Keratinocyte (primary cell): ENCODE data around the gene DHX15. TPM values are rescaled to one million over a fixed set of nuclear protein-coding genes. Genes with fewer than 3 reads are reported as not detected.

Experiments used
- DNase-seq: peaks from one replicate; pipeline ENCODE4 v3.0.0-alpha.2; 2011; ENCODE audit warnings: low read depth, missing footprints, low spot score
- FAIRE-seq: peaks from 2 replicates; lab custom pipeline; 2011; peaks lifted over from hg19 to GRCh38; lab: Jason Lieb, UNC
- H2AFZ ChIP-seq: 2 replicates; pipeline ENCODE4 v1.6.0; 2012; ENCODE audit warnings: low read length, control low read depth, inconsistent platforms; ENCODE audit not compliant: control insufficient read depth
- H3K27ac ChIP-seq: 2 replicates; pipeline ENCODE4 v1.5.1; 2011; ENCODE audit warnings: low read length; ENCODE audit not compliant: control insufficient read depth, insufficient read depth
- H3K27me3 ChIP-seq: 3 replicates; pipeline ENCODE4 v1.6.0; 2011; ENCODE audit warnings: low read length; ENCODE audit not compliant: control insufficient read depth, insufficient read depth; ENCODE audit errors: extremely low read depth
- H3K36me3 ChIP-seq, 2 experiments: 2 replicates in 1 of 2; 3 replicates in 1 of 2; pipeline ENCODE4 v1.5.1; 2011; ENCODE audit warnings: low read length in 2 of 2, mild to moderate bottlenecking in 1 of 2; ENCODE audit not compliant: control insufficient read depth in 2 of 2, insufficient read depth in 2 of 2; ENCODE audit errors: extremely low read depth in 1 of 2
- H3K4me1 ChIP-seq: 3 replicates; pipeline ENCODE4 v1.5.1; 2011; ENCODE audit warnings: low read length; ENCODE audit not compliant: control insufficient read depth, insufficient read depth; ENCODE audit errors: extremely low read depth
- H3K4me2 ChIP-seq: 3 replicates; pipeline ENCODE4 v1.6.0; 2011; ENCODE audit warnings: low read depth, low read length; ENCODE audit not compliant: control insufficient read depth, insufficient read depth; ENCODE audit errors: extremely low read depth
- H3K4me3 ChIP-seq, 3 experiments: fragments of 200-600 bp in 1 of 3; sonication (generic) in 1 of 3; 2 replicates in 2 of 3; 3 replicates in 1 of 3; pipeline ENCODE4 v1.5.1; 2011 to 2016; ENCODE audit warnings: low read length in 3 of 3, mild to moderate bottlenecking in 3 of 3, control low read depth in 2 of 3, inconsistent platforms in 1 of 3, low read depth in 1 of 3, mixed read lengths in 1 of 3, mixed run types in 1 of 3, moderate library complexity in 1 of 3; ENCODE audit not compliant: control insufficient read depth in 2 of 3, insufficient read depth in 2 of 3; ENCODE audit errors: extremely low read depth in 1 of 3
- H3K79me2 ChIP-seq: 2 replicates; pipeline ENCODE4 v1.6.0; 2012; ENCODE audit warnings: low read length; ENCODE audit not compliant: control insufficient read depth, insufficient read depth
- H3K9ac ChIP-seq: 3 replicates; pipeline ENCODE4 v1.6.0; 2011; ENCODE audit warnings: low read length; ENCODE audit not compliant: control insufficient read depth, insufficient read depth; ENCODE audit errors: extremely low read depth
- H3K9me1 ChIP-seq: 3 replicates; pipeline ENCODE4 v1.6.0; 2011; ENCODE audit warnings: low read length; ENCODE audit not compliant: control insufficient read depth, insufficient read depth; ENCODE audit errors: extremely low read depth
- H3K9me3 ChIP-seq: 2 replicates; pipeline ENCODE4 v1.5.1; 2012; ENCODE audit warnings: low read depth, low read length; ENCODE audit not compliant: control insufficient read depth
- H4K20me1 ChIP-seq: 3 replicates; pipeline ENCODE4 v1.6.0; 2011; ENCODE audit warnings: low read length; ENCODE audit not compliant: control insufficient read depth, insufficient read depth; ENCODE audit errors: extremely low read depth
- CTCF ChIP-seq, 3 experiments: IDR thresholded peaks in 1 of 3; conservative IDR thresholded peaks in 1 of 3; optimal IDR thresholded peaks in 1 of 3; 2 replicates in 2 of 3; 3 replicates in 1 of 3; pipeline versions ENCODE3 to v1.5.1; 2011; ENCODE audit warnings: low read length in 3 of 3, mild to moderate bottlenecking in 3 of 3, moderate library complexity in 2 of 3, control low read depth in 1 of 3, inconsistent platforms in 1 of 3; ENCODE audit not compliant: insufficient read depth in 2 of 3; ENCODE audit errors: extremely low read depth in 1 of 3
- EZH2 ChIP-seq: IDR thresholded peaks from one replicate; pipeline ENCODE4 v1.6.1; 2012; ENCODE audit warnings: inconsistent platforms, mild to moderate bottlenecking, low read length, moderate library complexity
- dilution Hi-C: fragments of 300-500 bp; cut with MboI; formaldehyde crosslinking; loops from one replicate; pipeline ENCODE4 v1.7.0; 2020; ENCODE audit warnings: low sequenced_read_pairs; ENCODE audit not compliant: extremely low pct_ligation_motif_present
- polyA plus RNA-seq, 5 experiments: library from polyadenylated mRNA; depleted of rRNA in 3 of 5; stranded (reverse) in 3 of 5; stranded (forward) in 1 of 5; unstranded in 1 of 5; fragments of >200 nt; gene quantifications; 1 replicate in 1 of 5; 2 replicates in 3 of 5; 3 replicates in 1 of 5; pipeline versions ENCODE4 v1.2.1 to v1.2.3, GENCODE V29; 2011 to 2012; ENCODE audit warnings: missing spikeins in 2 of 5, low read depth in 1 of 5, low replicate concordance in 1 of 5

Gene DHX15
- polyA plus RNA-seq, 1 donor (not counting 4 experiments of a cell fraction or from before 2014, with no cell fraction given): 206 TPM

- no peak overlapping the region for H3K4me3 ChIP-seq
- dilution Hi-C loops: no loop called here
These were observed 14.9 kb upstream of the DHX15 start for GRCh38 chr4:24599275-24599674.

DNA sequence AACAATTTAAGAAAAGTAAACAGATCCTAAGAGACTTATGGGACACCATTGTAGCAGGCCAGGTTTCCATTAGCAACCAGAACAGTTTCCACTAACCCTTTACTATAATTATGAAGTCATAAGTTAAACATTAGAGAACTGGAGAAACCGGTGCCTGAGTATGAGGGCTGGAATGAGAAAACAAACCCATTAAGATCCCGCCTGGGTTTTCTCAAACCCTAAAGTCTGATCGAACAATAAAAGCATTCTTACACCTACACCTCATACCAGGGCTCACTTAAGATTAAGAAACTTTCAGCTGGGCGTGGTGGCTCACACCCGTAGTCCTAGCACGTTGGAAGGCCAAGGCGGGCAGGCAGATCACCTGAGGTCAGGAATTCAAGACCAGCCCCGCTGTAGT, 13.7 kb upstream of the DHX15 start:
- peak; percentile 53 for DNase-seq
- Histone ChIP-seq H3K9me3 (no peaks in the 10 kb centered on the region), H3K79me2 (no peaks in the 10 kb centered on the region), H3K4me3 (no peak overlapping the region), H3K4me1 (peaks cover 15% of the 10 kb centered on the region), H3K9ac (no peak overlapping the region), H3K36me3 (no peaks in the 10 kb centered on the region), H2AFZ (no peak overlapping the region), H3K9me1 (no peaks in the 10 kb centered on the region), H4K20me1 (no peaks in the 10 kb centered on the region), H3K4me2 (peak overlapping the region; percentile 0), H3K27me3 (no peaks in the 10 kb centered on the region), H3K27ac (peak overlapping the region; percentile 74)
- dilution Hi-C loops: no loop called here
- FAIRE-seq: no peak
- no peak for TF ChIP-seq CTCF (optimal IDR thresholded peaks at IDR 0.05 in 1 of 3, IDR thresholded peaks at IDR 0.05 in 1 of 3, conservative IDR thresholded peaks at IDR 0.05 in 1 of 3; ENCODE audit: extremely low read depth in 1 of 3, insufficient read depth in 2 of 3, low read length in 3 of 3)

More at GRCh38 chr4:24599275-24599674, 14.9 kb upstream of the DHX15 start:
- no peak for DNase-seq
- no peak for FAIRE-seq
- TF ChIP-seq EZH2: no peak
- no peak for TF ChIP-seq CTCF (optimal IDR thresholded peaks at IDR 0.05 in 1 of 3, IDR thresholded peaks at IDR 0.05 in 1 of 3, conservative IDR thresholded peaks at IDR 0.05 in 1 of 3; ENCODE audit: extremely low read depth in 1 of 3, insufficient read depth in 2 of 3, low read length in 3 of 3)
- no peak overlapping the region for H3K4me2 ChIP-seq
- no peak overlapping the region for H3K9ac ChIP-seq
- H3K4me1 ChIP-seq: peaks cover 16% of the 10 kb centered on the region
- no peak overlapping the region for H3K27ac ChIP-seq
- no peak overlapping the region for H2AFZ ChIP-seq
- H3K79me2 ChIP-seq: no peaks in the 10 kb centered on the region
- no peaks in the 10 kb centered on the region for H3K9me3 ChIP-seq
- no peaks in the 10 kb centered on the region for H3K9me1 ChIP-seq
- H3K27me3 ChIP-seq: no peaks in the 10 kb centered on the region
- no peaks in the 10 kb centered on the region for H3K36me3 ChIP-seq
- no peaks in the 10 kb centered on the region for H4K20me1 ChIP-seq
